Measurements from ENCODE around the gene CPSF7.

DNA sequence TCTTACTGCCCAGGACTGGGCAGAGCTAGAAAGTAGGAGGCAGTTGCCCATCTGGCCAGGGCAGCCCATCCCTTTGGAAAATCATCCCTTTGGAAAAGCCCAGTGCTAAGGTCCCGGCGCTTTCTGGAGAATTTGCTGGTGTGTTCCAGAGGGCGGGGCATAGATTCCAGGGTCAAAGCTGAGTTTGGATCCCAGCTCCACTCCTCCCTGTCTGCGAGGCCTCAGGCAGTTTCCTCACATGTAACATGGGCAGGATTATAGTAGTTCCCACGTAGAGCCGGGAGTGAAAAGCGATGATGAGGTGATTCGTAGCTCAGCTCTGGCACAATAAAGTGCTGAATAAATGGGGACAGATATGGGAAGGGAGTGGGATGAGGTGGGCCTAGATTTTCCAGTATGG lies 47.4 kb upstream of the CPSF7 start:
- TF ChIP-seq, protein P1, sequence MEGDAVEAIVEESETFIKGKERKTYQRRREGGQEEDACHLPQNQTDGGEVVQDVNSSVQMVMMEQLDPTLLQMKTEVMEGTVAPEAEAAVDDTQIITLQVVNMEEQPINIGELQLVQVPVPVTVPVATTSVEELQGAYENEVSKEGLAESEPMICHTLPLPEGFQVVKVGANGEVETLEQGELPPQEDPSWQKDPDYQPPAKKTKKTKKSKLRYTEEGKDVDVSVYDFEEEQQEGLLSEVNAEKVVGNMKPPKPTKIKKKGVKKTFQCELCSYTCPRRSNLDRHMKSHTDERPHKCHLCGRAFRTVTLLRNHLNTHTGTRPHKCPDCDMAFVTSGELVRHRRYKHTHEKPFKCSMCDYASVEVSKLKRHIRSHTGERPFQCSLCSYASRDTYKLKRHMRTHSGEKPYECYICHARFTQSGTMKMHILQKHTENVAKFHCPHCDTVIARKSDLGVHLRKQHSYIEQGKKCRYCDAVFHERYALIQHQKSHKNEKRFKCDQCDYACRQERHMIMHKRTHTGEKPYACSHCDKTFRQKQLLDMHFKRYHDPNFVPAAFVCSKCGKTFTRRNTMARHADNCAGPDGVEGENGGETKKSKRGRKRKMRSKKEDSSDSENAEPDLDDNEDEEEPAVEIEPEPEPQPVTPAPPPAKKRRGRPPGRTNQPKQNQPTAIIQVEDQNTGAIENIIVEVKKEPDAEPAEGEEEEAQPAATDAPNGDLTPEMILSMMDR (IDR thresholded peaks at IDR 0.05): no peak
- no peak for TF ChIP-seq EZH2 (IDR thresholded peaks at IDR 0.05; ENCODE audit: borderline replicate concordance, insufficient read depth, low read depth, low read length, poor library complexity, severe bottlenecking)
